ENCODE data around the gene FIBIN.

DNA sequence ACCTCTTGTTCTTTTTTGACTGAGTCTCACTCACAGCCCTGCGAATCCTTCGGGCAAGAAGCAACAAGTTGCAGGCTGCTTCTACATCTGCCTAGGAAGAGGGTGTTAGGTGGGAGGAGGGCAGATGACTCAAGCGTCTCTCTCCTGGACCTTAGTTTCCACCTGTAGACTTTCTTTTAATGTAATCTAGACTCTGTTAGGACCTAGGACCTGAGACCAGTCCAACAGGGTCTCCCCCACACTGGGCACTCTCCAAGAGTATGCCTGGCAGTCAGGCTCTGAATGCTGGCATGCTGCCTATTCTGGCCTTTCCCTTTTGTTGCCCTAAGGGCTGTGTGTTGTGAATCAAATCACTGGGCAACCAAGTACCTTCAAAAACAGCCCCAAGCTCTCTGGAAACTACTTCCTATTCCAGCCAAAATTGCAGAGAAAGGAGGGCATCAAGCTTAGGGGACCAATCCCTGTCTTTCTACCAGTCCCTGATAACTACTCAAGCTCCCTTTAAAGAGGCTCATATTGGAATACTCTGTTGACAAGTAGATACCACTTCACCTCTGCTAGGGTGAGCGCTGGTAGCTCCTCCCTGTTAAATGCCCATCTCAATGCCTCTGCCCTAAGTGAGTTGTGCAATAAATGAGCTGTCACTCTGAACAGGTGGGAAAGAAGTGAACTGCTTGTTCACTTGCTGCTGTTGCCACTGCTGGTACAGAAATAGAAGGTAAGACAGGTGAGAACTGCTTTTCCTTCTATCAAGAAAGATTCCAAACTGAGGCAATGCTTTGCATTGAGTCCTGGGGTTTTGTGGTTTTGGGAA, 46.6 kb downstream of the FIBIN start, which contains the start of gene BBOX1:
- TF ChIP-seq, protein P1, sequence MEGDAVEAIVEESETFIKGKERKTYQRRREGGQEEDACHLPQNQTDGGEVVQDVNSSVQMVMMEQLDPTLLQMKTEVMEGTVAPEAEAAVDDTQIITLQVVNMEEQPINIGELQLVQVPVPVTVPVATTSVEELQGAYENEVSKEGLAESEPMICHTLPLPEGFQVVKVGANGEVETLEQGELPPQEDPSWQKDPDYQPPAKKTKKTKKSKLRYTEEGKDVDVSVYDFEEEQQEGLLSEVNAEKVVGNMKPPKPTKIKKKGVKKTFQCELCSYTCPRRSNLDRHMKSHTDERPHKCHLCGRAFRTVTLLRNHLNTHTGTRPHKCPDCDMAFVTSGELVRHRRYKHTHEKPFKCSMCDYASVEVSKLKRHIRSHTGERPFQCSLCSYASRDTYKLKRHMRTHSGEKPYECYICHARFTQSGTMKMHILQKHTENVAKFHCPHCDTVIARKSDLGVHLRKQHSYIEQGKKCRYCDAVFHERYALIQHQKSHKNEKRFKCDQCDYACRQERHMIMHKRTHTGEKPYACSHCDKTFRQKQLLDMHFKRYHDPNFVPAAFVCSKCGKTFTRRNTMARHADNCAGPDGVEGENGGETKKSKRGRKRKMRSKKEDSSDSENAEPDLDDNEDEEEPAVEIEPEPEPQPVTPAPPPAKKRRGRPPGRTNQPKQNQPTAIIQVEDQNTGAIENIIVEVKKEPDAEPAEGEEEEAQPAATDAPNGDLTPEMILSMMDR (conservative IDR thresholded peaks at IDR 0.05), result no peak
- no peak for TF ChIP-seq ZFX (IDR thresholded peaks at IDR 0.05)
